ENCODE results near the gene SLC9A3.
"Not testable (repeated sequence)": the region's sequence is repeated elsewhere in the genome, so short reads cannot be mapped to it uniquely, and the experiment has no call there.

SLC9A3 gene

DNA sequence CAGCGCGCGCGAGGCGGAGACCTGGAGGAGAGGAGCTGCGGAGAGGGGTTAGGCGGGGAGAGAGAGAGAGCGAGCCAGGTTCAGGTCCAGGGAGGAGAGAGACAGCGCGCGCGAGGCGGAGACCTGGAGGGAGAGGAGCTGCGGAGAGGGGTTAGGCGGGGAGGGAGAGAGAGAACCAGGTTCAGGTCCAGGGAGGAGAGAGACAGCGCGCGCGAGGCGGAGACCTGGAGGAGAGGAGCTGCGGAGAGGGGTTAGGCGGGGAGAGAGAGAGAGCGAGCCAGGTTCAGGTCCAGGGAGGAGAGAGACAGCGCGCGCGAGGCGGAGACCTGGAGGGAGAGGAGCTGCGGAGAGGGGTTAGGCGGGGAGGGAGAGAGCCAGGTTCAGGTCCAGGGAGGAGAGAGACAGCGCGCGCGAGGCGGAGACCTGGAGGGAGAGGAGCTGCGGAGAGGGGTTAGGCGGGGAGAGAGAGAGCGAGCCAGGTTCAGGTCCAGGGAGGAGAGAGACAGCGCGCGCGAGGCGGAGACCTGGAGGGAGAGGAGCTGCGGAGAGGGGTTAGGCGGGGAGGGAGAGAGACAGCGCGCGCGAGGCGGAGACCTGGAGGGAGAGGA is 49.9 kb downstream of the SLC9A3 start:
- DNase-seq = not testable (repeated sequence)

DNA sequence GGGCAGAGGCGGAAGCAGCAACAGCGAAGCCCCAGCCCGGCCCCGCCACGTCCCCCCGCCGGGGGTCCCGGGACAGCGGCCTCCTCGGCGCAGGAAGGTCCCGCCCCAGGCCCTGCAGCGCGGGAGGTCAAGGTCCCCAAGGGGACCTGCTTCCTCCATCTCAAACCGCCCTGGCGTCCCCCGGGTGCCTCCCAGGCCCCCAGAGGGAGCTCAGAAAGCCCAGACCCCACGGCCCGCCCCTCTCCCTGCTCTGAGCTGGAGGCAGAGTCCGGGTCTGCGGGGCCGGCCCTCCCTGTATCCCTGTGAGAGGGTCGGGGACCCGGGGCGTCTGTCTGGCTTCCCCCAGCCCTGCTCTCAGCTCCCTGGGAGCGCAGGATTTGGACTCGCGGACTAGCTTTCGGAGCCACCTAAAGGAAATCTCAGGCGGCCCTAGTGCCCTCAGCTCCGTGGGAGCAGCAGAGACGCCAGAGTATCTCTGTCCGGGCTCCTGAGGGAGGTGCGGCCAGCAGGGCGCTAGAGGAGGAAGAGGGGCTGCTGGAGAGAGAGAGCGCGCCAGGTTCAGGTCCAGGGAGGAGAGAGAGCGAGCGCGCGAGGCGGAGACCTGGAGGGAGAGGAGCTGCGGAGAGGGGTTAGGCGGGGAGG is 50.6 kb downstream of the SLC9A3 start:
- peak in 1 of 2 donors; percentile 30 for DNase-seq

DNA sequence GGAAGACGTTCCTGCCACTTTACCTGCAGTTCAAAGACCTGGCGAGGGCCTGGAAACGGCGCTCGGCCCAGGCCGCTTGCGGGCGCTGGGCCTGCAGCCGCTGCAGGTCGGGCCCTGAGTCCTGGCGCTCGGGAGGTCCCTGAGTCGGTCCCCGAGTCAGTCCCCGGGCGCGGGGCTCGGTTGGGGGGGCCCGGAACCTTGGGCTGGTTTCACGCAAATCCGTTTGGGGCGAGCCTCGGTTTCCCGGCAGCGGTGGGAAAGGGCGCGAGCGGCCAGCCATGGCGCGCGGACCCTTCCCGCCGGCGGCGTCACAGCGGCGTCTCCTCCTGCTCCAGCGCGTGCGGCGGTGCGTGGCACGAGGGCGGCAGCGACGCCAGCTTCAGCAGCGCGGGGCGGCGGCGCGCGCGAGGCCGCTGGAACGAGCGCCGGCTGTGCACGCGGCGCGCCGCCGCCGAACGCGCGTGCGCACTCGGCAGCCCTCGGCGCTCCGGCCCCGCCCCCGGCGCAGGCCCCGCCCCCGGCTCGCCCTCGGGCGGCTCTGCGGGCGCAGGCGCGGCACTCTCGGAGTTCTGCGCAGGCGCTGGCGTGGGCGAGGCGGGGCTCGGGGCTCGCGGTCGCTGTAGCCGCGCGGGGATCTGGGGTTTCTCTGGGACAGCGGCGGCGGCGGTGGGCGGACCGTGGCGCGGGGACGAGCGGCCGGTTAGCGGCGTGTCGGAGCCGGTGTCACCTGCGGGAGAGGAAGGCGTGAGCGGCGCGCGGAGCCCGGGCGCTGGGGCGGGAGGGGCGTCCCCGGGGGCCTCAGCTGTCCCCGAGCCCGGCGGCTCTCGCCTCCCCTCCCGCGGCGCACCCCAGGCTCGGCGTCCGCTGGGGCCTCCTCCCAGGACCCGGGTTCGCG is 51.3 kb downstream of the SLC9A3 start:
- peak; percentile 86 to 88 for DNase-seq

DNA sequence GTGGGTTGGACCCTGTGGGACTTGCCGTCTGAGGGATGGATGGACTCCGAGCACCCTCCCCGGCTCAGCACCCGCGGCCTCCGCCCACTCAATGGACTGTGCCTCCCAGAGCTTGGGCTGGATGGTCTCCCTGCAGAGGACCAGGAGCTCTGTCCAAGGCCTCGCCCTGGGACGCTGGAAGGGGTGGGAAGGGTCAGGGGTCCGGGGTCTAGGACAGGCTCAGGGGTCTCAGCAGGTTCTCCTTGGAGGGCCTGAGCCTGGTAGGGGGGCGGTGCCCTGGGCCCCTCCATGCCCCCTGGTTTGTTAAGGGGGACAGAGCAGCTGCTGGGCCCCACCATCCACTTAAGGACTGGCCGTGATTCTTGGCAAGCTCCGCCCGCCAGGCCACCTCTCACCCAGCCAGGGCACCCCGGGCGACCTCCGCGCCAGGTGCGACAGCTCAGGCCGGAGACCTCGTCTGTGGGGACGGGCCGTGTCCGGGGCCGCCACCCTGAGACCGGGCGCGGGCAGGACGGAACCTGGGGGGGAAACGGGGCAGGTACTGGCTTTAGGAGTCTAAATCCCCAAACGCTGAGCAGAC is 52.1 kb downstream of the SLC9A3 start:
- no peak for DNase-seq

DNA sequence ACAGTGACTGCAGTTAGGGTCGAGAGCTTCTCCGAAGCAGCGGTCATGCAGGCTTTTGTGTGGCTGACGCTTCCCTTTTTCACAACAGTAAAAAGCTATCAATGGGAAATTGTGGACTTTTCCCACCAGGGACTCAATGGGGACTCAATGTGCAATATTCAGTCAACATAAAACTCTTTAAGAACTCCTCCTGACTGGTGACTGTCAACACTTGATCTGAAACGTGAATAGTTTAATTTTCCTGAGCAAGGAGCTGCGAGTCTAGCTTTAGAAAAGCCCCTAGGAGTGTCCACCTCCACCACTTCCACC is 52.5 kb downstream of the SLC9A3 start:
- no peak for DNase-seq

DNA sequence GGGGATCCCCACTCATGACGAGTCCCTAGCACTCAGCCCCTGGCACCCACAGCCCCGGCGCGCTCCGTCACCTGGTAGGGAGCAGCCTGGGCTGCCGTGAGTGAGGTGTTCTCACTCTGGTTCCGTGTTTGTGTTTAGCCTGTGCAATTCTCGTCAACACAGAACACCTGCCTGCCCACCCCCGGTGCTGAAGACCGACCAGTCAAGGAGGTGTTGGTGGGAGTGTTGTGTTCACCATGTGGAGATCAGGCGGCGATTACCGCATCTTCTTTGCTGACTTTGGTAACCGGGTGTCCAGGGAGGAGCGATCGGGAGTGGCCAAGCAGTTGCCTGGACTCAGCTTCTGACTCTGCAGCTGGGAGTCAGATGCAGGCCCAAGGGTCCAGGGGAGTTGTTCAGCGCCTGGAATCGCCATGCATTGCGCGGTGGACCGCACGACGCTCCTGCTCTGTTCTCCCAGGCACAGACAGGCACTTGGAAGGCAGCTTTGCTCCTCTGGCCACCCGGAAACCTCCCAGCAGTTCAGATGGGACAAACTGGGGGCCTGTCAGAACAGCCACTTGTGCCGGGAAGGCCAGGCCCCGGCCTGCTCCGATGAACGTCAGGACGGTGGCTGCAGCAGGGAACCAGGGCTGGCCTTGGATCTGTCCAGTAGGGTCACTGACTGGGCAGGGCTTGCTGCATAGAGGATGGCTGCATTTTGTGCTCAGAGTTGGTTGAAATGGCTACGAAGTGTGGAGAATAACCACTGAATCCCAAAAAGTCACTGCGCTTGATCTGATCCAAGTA is 53.1 kb downstream of the SLC9A3 start:
- no peak for DNase-seq

DNA sequence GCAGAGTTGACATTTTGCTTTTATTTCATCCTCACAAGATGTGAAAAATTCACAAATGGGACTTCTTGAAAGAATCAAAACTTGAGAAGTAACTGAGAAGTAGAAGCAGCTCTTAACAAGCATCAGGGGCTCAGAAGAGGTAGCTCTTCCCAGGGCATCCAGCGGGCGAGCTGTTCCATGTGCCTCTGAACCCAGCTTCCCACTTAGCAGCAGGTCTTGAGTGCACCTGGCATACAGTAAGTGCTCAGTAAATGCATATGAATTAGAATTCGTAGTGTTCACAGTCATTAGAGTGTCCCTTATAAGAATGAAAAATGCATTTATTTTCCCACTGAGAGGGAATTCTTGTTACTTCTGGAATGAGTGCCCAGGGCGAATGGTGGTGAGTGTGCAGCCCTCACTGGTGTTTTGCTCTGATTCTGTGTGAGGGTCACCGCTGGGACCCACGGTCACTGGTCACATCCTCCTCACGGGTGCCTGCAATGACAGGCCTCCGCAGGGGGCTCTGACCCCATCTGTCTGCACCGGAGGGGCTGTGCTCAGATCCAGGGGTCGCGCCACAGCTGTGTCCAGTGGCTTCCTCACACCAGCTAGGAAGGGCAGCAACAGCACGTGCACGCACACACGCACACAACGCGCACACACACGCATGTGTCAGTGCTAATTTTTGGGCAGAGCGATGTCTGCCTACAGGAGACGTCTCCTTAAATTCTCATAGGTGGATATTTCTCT is 54.3 kb downstream of the SLC9A3 start:
- DNase-seq = no peak

DNA sequence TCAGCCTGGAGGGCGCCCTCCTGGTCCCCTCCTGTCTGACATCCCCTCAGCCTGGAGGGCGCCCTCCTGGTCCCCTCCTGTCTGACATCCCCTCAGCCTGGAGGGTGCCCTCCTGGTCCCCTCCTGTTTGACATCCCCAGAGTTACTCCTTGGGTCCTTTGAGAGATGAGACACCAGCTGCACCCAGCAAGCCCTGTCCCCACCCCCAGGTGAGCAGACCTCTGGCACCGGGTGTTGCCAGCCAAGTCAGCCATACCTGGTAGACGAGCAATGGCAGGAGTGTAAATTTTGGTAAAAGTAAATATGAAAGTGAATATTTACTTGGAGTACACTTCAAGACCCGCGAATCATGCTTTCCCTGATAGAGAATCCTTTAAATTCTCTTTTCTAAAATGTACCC is 55.8 kb downstream of the SLC9A3 start:
- no peak for DNase-seq

DNA sequence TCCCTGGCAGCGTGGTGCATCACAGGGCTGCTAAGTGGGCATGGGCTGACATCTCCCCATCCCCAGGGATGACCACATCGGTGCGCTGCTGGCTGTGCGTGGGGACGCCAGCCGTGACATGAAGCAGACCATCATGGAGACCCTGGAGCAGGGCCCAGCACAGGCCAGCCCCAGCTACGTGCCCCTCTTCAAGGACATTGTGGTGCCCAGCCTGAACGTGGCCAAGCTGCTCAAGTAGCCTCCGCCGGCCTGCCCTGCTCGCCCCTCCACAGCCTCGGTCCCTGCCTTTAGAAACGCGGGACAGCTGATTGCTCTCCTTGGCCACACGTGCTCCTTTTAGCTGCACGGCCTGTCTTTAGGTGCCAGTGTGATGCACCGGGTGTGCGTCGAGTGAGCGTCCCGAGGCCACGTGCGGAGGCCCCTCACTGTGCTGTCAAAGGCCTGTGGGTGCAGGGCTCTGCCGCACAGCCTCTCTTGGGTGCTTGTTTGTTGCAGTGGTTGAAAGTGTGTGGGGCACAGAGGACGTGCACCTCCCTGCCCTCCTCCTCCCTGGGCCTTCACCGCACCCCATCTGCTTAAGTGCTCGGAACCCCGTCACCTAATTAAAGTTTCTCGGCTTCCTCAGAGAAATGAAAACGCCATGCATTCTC is 57.5 kb downstream of the SLC9A3 start:
- DNase-seq = no peak

DNA sequence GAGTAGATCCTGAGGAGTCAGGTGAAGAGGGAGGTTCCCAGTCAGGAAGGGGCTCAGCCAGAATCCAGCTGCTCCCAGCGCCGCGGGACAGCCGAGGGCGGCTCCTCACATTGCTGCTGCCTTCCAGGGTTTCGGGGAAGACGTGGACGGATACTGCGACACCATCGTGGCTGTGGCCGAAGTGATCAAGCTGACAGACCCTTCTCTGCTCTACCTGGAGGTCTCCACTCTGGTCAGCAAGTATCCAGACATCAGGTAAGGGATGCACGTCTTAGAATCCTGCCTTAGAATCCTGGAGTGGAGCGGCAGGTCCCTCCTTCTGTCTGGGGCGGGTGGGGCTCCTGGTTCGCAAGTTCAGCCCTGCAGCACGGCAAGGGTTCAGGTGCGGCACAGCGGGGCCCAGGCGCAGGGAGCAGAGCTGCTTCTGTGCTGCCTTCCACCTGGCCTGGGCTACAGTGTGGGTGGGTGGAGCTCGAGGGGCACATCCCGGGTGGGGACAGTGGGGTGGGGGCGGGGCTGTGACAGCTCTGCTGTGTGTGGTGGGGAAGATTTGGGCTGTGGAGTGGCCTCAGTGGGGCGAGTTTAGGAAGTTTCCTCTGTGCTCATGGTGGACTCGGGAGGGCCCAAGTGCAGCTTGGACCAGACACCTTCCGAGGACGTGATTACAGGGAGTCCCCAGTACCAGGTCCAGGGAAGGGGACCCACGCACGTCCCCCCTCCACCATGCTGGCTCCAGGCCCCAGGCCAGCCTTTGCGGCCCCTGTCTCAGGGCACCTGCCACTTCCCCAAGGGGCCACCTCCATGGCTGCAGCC is 58.5 kb downstream of the SLC9A3 start:
- no peak for DNase-seq

DNA sequence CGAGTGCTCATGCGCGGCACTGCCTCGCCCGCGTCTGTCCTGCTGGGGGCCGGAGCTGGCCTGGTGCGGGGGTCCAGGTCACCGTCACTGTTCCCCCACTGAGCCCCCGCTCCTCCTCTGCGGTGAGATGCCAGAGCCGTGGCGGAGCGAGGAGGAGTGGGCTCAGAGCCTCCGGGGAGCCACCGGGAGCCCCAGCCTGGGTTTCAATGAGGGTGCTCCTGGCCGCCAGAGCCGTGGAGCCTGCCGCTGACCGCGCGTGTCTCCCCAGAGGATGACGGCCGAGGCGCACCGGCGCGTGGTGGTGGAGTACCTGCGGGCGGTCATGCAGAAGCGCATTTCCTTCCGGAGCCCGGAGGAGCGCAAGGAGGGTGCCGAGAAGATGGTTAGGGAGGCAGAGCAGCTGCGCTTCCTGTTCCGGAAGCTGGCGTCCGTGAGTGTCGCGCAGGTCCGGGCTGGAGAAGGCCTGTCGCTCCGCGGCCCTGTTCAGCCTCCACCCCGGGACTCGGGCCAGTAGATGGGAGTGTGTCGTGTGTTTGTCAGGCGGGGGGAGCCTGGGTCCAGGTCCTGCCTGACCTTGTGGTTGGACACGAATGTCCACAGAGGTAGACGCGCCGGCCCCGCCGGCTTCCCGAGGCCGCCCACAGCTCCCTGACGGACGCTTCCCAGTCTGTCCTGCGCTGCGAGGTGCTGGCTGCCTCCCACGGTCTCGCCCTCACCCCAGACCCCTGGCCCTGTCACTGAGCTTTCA is 59.2 kb downstream of the SLC9A3 start:
- no peak for DNase-seq

DNA sequence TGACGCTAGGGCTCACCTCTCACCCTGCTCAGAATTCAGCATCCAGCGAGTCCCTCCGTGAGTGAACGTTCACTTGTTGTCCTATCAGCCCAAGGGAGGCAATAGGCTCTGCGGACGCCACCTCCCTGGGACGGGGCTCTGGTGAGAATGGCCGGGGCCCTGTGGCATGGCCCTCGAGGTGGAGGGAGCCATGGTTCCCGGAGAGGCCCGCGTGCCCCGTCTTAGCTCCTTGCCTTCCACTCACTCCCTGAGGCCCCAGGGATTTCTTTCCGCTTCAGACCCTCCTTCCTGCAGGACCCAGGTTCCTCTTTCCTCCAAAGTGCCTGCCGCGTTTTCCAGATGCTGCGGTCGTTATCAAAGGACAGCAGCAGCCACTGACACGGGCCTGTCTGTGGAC is 59.8 kb downstream of the SLC9A3 start:
- DNase-seq = no peak

DNA sequence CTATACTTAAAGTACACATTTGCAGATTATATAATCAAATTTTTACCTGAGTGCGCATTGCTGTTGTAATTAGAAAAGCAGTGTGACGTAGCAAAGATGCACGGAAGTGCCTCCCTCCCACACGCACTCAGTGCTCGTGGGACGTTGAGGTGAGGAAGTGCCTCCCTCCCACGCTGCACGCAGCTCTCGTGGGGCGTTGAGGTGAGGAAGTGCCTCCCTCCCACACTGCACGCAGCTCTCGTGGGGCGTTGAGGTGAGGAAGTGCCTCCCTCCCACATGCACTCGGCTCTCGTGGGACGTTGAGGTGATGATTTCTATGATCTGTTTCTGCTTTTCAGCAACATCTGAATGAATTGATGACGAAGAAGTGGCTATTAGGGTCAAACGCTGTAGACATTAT is 60.3 kb downstream of the SLC9A3 start:
- peak; percentile 73 to 88 for DNase-seq

DNA sequence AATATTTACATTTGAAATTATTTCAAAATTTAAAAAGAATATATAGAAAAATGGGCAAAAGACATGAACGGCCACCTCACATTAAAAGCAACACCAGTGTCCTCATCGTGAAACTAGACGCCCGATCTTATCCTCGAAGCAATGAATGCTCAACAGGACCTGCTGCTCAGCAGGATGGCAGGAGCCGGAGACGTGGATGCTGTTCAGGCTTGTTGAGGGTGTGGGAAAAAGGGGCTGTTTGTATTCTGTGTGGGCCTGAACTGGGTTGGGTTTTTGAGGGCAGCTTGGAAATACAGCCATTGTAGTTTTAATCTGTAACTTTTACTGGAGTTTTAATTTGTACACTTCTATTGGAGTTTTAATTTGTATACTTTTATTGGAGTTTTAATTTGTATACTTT is 60.9 kb downstream of the SLC9A3 start:
- no peak for DNase-seq

DNA sequence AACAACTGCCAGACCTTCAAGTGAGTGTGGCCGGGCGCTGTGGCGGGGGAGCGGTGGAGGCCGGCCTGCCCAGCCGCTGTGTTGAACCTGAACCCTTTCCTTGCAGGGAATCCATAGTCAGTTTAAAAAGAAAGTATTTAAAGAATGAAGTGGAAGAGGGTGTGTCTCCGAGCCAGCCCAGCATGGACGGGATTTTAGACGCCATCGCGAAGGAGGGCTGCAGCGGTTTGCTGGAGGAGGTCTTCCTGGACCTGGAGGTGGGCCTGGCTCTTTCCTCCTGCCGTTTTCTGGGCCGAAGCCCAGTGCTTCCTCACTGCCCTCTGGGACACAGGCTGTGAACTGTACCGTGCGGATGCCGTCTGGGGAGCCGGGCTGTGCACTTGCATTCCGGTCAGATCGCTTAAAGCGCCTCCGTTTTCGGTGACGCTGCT is 62.2 kb downstream of the SLC9A3 start:
- no peak for DNase-seq

DNA sequence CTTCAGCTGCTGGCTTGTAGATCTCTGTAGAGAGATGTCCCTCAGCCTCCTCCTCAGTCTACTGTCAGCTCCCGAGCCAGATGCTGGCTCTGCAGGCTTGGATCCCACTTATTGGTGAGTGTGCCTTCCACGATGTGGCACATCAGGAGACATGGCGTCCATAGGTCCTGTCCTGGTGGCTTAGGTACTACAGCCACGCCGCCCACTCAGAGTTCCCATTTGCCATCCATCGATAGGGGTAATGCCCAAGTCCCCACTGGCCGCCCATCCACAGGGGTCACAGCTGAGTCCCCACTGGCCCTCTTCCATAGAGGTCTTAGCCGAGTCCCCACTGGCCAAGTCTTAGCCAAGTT is 64.0 kb downstream of the SLC9A3 start:
- DNase-seq = no peak

DNA sequence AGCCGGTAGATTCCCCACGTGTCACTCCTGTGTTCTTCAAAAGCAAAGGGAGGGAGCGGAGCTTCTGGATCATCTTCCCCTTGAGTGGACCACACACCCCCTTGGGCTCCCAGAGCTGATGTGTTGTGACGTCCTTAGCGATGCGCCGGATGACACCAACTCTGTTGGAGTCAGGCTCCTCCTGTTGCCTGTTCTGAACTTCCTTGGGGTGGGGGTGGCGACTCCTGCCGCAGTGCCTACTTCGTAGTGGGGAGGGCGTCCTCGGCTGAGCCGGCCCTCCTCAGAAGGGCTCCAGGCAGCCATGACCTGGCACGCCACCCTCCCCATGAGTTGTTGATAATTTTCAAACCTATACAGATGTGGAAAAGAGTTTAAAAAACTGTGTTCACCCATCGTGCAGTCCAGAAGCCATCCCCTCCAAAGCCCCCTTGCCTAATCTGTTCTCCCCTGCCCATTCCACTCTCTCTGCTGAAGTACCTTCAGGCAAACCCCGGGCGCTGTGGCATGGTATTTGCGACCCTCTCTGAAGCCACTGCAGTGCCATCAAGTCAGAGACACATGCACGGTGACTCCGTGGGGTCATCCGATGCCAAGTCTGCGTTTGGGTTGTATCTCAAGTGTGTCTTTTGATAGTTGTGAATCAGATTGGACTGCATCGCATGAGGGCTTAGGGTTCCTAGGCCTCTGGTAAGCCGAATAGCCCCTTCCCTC is 64.5 kb downstream of the SLC9A3 start:
- no peak for DNase-seq

DNA sequence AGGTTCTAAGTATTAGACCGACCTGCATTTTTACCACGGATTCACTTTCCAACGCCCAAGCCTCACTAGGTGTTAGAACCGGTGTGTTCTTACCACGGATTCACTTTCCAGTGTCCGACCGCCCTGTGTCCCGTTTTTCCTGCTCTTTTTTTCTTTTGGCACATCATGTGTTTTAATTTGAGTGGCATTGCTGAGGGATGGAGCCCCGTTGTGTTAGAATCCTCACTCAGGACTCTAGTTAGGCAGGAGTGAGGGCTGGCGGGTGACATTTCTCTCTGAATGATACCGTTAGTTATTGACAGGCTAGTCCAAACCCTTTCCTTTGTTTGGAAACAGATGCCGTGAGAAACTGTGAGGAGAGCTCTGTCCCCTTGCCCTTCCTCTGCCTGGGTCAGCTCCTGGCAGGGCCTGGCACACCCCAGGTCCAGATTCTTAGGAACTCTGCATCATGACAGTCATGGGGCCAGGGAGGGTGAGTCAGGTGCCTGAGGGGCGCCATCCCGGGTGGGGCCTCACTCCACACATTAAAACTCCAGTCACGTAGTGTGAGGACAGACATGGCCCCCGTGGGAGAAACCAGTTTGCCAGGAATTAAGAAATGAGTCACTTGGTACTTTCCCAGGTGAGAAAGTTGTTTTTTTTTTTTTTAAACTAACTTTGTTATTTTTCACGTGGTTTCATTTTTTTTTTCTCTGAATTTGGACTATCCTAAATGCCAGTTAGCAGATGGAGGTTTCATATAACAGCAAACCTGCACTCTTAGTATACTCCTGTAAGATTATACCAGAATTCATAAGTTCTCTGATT is 65.5 kb downstream of the SLC9A3 start:
- peak in 1 of 2 donors; percentile 23 for DNase-seq

Measured in CD4-positive, alpha-beta T cell treated with Interleukin-4 for 1 hour (primary cell).